Astrocyte (in vitro differentiated cells and primary cell): ENCODE data around the gene RNLS. TPM values are rescaled to one million over a fixed set of nuclear protein-coding genes. Genes with fewer than 3 reads are reported as not detected.

Experiments used
- DNase-seq: peaks from one replicate; pipeline ENCODE4 v3.0.0-alpha.2; 2010; ENCODE audit warnings: low read depth
- FAIRE-seq: peaks from 2 replicates; lab custom pipeline; 2011; peaks lifted over from hg19 to GRCh38; lab: Jason Lieb, UNC
- H2AFZ ChIP-seq: 2 replicates; pipeline ENCODE4 v1.6.0; 2012; ENCODE audit warnings: low read depth, low read length, inconsistent platforms
- H3K27ac ChIP-seq: 2 replicates; pipeline ENCODE4 v1.5.1; 2011; ENCODE audit warnings: low read depth, low read length, inconsistent platforms
- H3K27me3 ChIP-seq: 2 replicates; pipeline ENCODE4 v1.6.0; 2011; ENCODE audit warnings: low read length, inconsistent platforms; ENCODE audit not compliant: insufficient read depth
- H3K36me3 ChIP-seq: 2 replicates; pipeline ENCODE4 v1.5.1; 2011; ENCODE audit warnings: low read length, inconsistent platforms; ENCODE audit not compliant: insufficient read depth
- H3K4me1 ChIP-seq: 2 replicates; pipeline ENCODE4 v1.5.1; 2011; ENCODE audit warnings: low read length, inconsistent platforms; ENCODE audit not compliant: insufficient read depth
- H3K4me2 ChIP-seq: 2 replicates; pipeline ENCODE4 v1.6.0; 2012; ENCODE audit warnings: low read length, inconsistent platforms
- H3K4me3 ChIP-seq: 2 replicates; pipeline ENCODE4 v1.5.1; 2011; ENCODE audit warnings: low read depth, mild to moderate bottlenecking, low read length, inconsistent platforms; ENCODE audit not compliant: insufficient read depth
- H3K79me2 ChIP-seq: 2 replicates; pipeline ENCODE4 v1.6.0; 2012; ENCODE audit warnings: mild to moderate bottlenecking, low read length, inconsistent platforms; ENCODE audit not compliant: insufficient read depth
- H3K9ac ChIP-seq: 2 replicates; pipeline ENCODE4 v1.6.0; 2012; ENCODE audit warnings: mild to moderate bottlenecking, low read length, inconsistent platforms
- H3K9me3 ChIP-seq: 2 replicates; pipeline ENCODE4 v1.5.1; 2012; ENCODE audit warnings: low read depth, mild to moderate bottlenecking, low read length, inconsistent platforms; ENCODE audit not compliant: insufficient read depth
- H4K20me1 ChIP-seq: 2 replicates; pipeline ENCODE4 v1.6.0; 2012; ENCODE audit warnings: low read length, inconsistent platforms; ENCODE audit not compliant: insufficient read depth
- H3K27ac Mint-ChIP-seq: one replicate; pipeline ENCODE4 v1.8.0; 2021; ENCODE audit warnings: mild to moderate bottlenecking, mixed read lengths; ENCODE audit not compliant: unreplicated experiment
- H3K27me3 Mint-ChIP-seq: one replicate; pipeline ENCODE4 v1.8.0; 2021; ENCODE audit warnings: low read depth, mixed read lengths; ENCODE audit not compliant: unreplicated experiment
- H3K36me3 Mint-ChIP-seq: one replicate; pipeline ENCODE4 v1.8.0; 2021; ENCODE audit warnings: low read depth, mixed read lengths; ENCODE audit not compliant: unreplicated experiment
- H3K4me1 Mint-ChIP-seq: one replicate; pipeline ENCODE4 v1.8.0; 2021; ENCODE audit warnings: low read depth, mixed read lengths; ENCODE audit not compliant: unreplicated experiment
- H3K4me3 Mint-ChIP-seq: one replicate; pipeline ENCODE4 v1.8.0; 2021; ENCODE audit warnings: mild to moderate bottlenecking, moderate library complexity, mixed read lengths; ENCODE audit not compliant: unreplicated experiment
- H3K9me3 Mint-ChIP-seq: one replicate; pipeline ENCODE4 v1.8.0; 2021; ENCODE audit warnings: mild to moderate bottlenecking, mixed read lengths; ENCODE audit not compliant: unreplicated experiment
- CTCF ChIP-seq: IDR thresholded peaks from 2 replicates; pipeline ENCODE4 v1.5.1; 2011; ENCODE audit warnings: low read depth, mild to moderate bottlenecking, inconsistent platforms, low read length, moderate library complexity; ENCODE audit not compliant: insufficient read depth
- EZH2 ChIP-seq: IDR thresholded peaks from 2 replicates; pipeline ENCODE4 v1.6.1; 2012; ENCODE audit warnings: mild to moderate bottlenecking, low read length, inconsistent platforms; ENCODE audit not compliant: insufficient read depth
- total RNA-seq: library from RNA; stranded (reverse); gene quantifications from 2 replicates; pipeline ENCODE4 v1.2.1, GENCODE V29; 2021

The RNLS gene
- total RNA-seq, 1 donor from 2014 or later: 6.9 TPM

- no peak overlapping the region for H2AFZ ChIP-seq
- no peak overlapping the region for H3K4me2 ChIP-seq
- FAIRE-seq: no peak
- no peaks in the 10 kb centered on the region for H3K27me3 ChIP-seq
- Mint-ChIP-seq H3K27ac (no peak overlapping the region), H3K27me3 (no peaks in the 10 kb centered on the region), H3K9me3 (peaks cover 4% of the 10 kb centered on the region), H3K4me3 (no peak overlapping the region), H3K4me1 (no peaks in the 10 kb centered on the region), H3K36me3 (no peaks in the 10 kb centered on the region)
- H3K4me3 ChIP-seq: no peak overlapping the region
- no peak overlapping the region for H3K27ac ChIP-seq
- H3K4me1 ChIP-seq: no peaks in the 10 kb centered on the region
- peak; percentile 25 for DNase-seq
- TF ChIP-seq CTCF (no peak), EZH2 (no peak)
- no peaks in the 10 kb centered on the region for H3K79me2 ChIP-seq
- H3K9ac ChIP-seq: no peak overlapping the region
- H3K36me3 ChIP-seq: no peaks in the 10 kb centered on the region
- no peaks in the 10 kb centered on the region for H3K9me3 ChIP-seq
- H4K20me1 ChIP-seq: no peaks in the 10 kb centered on the region
Measured at GRCh38 chr10:88515235-88515634, 67.9 kb downstream of the RNLS start.

GRCh38 chr10:88512599-88512998 is 70.5 kb downstream of the RNLS start:
- no peaks in the 10 kb centered on the region for H3K27me3 ChIP-seq
- Mint-ChIP-seq H3K36me3 (no peaks in the 10 kb centered on the region), H3K27ac (no peak overlapping the region), H3K4me1 (peaks cover 5% of the 10 kb centered on the region), H3K27me3 (no peaks in the 10 kb centered on the region), H3K4me3 (no peak overlapping the region), H3K9me3 (peaks cover 3% of the 10 kb centered on the region)
- H3K4me1 ChIP-seq: no peaks in the 10 kb centered on the region
- no peaks in the 10 kb centered on the region for H3K79me2 ChIP-seq
- no peak for DNase-seq
- FAIRE-seq: no peak
- TF ChIP-seq CTCF: no peak
- no peaks in the 10 kb centered on the region for H4K20me1 ChIP-seq
- no peaks in the 10 kb centered on the region for H3K9me3 ChIP-seq
- H3K36me3 ChIP-seq: no peaks in the 10 kb centered on the region
- no peak overlapping the region for H3K9ac ChIP-seq
- H3K4me2 ChIP-seq: no peak overlapping the region
- no peak overlapping the region for H3K4me3 ChIP-seq
- no peak overlapping the region for H2AFZ ChIP-seq
- no peak overlapping the region for H3K27ac ChIP-seq

DNA sequence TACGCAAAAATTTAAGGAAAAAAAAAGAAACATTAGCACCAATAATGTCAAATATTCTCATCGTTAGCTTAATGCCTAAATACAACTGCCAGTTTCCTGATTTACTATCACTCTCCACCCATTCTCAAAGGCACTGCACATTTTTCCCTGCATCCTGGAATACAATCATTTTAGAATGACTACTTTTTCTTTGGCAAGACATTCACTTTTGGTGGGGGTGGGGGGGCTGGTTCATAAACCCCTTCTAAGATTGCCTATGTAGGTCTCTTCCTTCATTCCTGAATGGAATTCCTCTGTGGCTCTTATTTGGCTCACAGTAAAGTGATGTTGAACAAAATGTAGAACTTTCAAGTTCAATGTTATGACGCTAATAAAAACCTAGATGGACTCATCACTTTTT is 74.3 kb downstream of the RNLS start:
- peaks cover 5% of the 10 kb centered on the region for H3K4me1 Mint-ChIP-seq
- Histone ChIP-seq H3K4me1 (no peaks in the 10 kb centered on the region), H4K20me1 (no peaks in the 10 kb centered on the region), H3K27me3 (no peaks in the 10 kb centered on the region), H3K79me2 (no peaks in the 10 kb centered on the region), H3K4me3 (no peak overlapping the region), H2AFZ (no peak overlapping the region), H3K27ac (no peak overlapping the region), H3K36me3 (no peaks in the 10 kb centered on the region), H3K4me2 (no peak overlapping the region), H3K9ac (no peak overlapping the region), H3K9me3 (no peaks in the 10 kb centered on the region)
- no peak overlapping the region for H3K4me3 Mint-ChIP-seq
- no peaks in the 10 kb centered on the region for H3K9me3 Mint-ChIP-seq
- no peak for FAIRE-seq
- TF ChIP-seq EZH2 (no peak), CTCF (no peak)
- no peak overlapping the region for H3K27ac Mint-ChIP-seq
- no peaks in the 10 kb centered on the region for H3K36me3 Mint-ChIP-seq
- no peak for DNase-seq
- H3K27me3 Mint-ChIP-seq: no peaks in the 10 kb centered on the region
